Tibial nerve (tissue), 4 donors: ENCODE results near the gene HS6ST1.

Experiments used
- CTCF ChIP-seq, 5 experiments: fragments of 200-600 bp in 3 of 5; fragments of 450-650 bp in 2 of 5; sonication (generic) in 3 of 5; IDR thresholded peaks; one replicate each; pipeline ENCODE4 v1.5.1; 2016 to 2019; ENCODE audit warnings: antibody characterized with exemption in 5 of 5, mild to moderate bottlenecking in 3 of 5, moderate library complexity in 2 of 5
- EP300 ChIP-seq, 2 donors: sonication (generic); formaldehyde crosslinking; IDR thresholded peaks; one replicate each; pipeline ENCODE4 v1.6.1; 2017; ENCODE audit warnings: antibody characterized with exemption in 2 of 2, mild to moderate bottlenecking in 1 of 2

DNA sequence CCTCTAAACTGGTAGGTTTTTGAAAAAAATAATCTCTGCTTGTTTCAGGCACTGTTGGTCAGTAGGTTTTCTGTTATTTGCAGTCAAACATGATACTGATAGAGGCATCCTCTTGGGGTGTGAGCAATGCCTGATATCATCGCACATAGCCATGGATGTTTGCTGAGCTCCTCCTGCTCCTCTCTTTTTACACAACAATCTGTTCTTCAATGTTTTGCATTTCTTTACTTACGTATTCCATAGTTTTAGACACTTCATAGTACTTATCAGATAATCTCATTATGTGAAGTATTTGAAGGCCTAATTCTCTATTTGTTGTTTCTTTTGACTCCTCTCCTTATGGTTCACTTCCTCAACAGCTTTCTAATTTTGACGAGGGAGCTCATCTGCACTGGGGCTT, 23.0 kb upstream of the HS6ST1 start:
- TF ChIP-seq CTCF (IDR thresholded peaks at IDR 0.05), result no peak
- TF ChIP-seq EP300 (IDR thresholded peaks at IDR 0.05), result no peak
